A673 (cell line): ENCODE results near the gene OR51B4.

Source experiments
- EZH2 ChIP-seq: fragments of 200-600 bp; sonication (generic); IDR thresholded peaks from 2 replicates; pipeline ENCODE4 v1.6.1; 2017; ENCODE audit warnings: borderline replicate concordance, low read depth, mild to moderate bottlenecking, mixed read lengths, antibody characterized with exemption, low read length; ENCODE audit not compliant: poor library complexity, severe bottlenecking
- TF ChIP-seq, protein P1 (sequence below): fragments of 300-800, 200-600 bp; sonication (generic); conservative IDR thresholded peaks from 2 replicates; pipeline ENCODE4 v1.5.1; 2017; ENCODE audit warnings: low read depth, mild to moderate bottlenecking, antibody characterized with exemption, low read length, moderate library complexity, mixed read lengths

DNA sequence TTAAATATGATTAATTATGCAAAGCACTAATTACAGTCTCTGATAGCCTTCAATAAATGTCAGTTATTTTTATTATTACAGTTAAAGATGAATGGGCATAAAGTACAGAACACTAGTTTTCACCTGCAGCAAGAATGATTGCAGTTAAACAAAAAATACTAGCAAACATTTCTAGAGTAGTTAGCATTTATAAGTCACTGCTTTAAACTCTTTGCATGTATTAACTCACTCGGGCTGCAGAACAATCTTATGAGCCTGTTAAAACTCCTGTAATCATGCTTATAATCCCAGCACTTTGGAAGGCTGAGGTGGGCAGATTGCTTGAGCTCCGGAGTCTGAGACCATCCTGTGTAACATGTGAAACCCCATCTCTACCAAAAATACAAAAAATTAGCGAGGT lies 14.8 kb downstream of the OR51B4 start:
- TF ChIP-seq, protein P1, sequence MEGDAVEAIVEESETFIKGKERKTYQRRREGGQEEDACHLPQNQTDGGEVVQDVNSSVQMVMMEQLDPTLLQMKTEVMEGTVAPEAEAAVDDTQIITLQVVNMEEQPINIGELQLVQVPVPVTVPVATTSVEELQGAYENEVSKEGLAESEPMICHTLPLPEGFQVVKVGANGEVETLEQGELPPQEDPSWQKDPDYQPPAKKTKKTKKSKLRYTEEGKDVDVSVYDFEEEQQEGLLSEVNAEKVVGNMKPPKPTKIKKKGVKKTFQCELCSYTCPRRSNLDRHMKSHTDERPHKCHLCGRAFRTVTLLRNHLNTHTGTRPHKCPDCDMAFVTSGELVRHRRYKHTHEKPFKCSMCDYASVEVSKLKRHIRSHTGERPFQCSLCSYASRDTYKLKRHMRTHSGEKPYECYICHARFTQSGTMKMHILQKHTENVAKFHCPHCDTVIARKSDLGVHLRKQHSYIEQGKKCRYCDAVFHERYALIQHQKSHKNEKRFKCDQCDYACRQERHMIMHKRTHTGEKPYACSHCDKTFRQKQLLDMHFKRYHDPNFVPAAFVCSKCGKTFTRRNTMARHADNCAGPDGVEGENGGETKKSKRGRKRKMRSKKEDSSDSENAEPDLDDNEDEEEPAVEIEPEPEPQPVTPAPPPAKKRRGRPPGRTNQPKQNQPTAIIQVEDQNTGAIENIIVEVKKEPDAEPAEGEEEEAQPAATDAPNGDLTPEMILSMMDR: no peak
- no peak for TF ChIP-seq EZH2
